Left ventricle myocardium inferior (tissue), 1 donor: ENCODE measurements around the gene PLAAT5. TPM values are rescaled to one million over a fixed set of nuclear protein-coding genes. Genes with fewer than 3 reads are reported as not detected.

Experiments used
- DNase-seq: peaks from one replicate; pipeline ENCODE4 v3.0.0-alpha.2; 2020
- H3K27ac ChIP-seq: fragments of 200-600 bp; replicated peaks from 2 replicates; pipeline ENCODE4 v1.8.0; 2021
- H3K27me3 ChIP-seq: fragments of 200-600 bp; 2 replicates; pipeline ENCODE4 v1.8.0; 2021; ENCODE audit warnings: low read depth
- H3K36me3 ChIP-seq: fragments of 200-600 bp; 2 replicates; pipeline ENCODE4 v1.8.0; 2021
- H3K4me1 ChIP-seq: fragments of 200-600 bp; 2 replicates; pipeline ENCODE4 v1.8.0; 2021
- H3K4me3 ChIP-seq: fragments of 200-600 bp; 2 replicates; pipeline ENCODE4 v1.8.0; 2021; ENCODE audit warnings: mild to moderate bottlenecking, moderate library complexity
- H3K9me3 ChIP-seq: fragments of 200-600 bp; replicated peaks from 2 replicates; pipeline ENCODE4 v1.8.0; 2021
- CTCF ChIP-seq: fragments of 200-600 bp; IDR thresholded peaks from 2 replicates; pipeline ENCODE4 v1.8.0; 2021; ENCODE audit warnings: antibody characterized with exemption, mild to moderate bottlenecking, borderline replicate concordance
- intact Hi-C: fragments of 100-400 bp; cut with micrococcal nuclease; formaldehyde crosslinking; loops from one replicate; pipeline ENCODE4 v1.11.0; 2022
- total RNA-seq: library from RNA; stranded (reverse); fragmentation: NEBNext Ultra II Directional; extraction: Animal tissue kit (Norgen Biotek cat#: 25700); gene quantifications from one replicate; pipeline ENCODE4 v1.2.1, GENCODE V29; 2021
- donor health status: DM: no; HTN: yes; CAD: no; lungs with severe emphysema.

The PLAAT5 gene
- total RNA-seq, 1 donor from 2014 or later, result 1.4 TPM

- H3K4me3 ChIP-seq, result no peak overlapping the region
- no peak overlapping the region for H3K27ac ChIP-seq
- H3K9me3 ChIP-seq, result peaks cover 10% of the 10 kb centered on the region
- no peaks in the 10 kb centered on the region for H3K36me3 ChIP-seq
- TF ChIP-seq CTCF, result no peak
- H3K27me3 ChIP-seq, result no peaks in the 10 kb centered on the region
- intact Hi-C loops, result no loop called here
- peak; percentile 64 for DNase-seq
- H3K4me1 ChIP-seq, result peaks cover 25% of the 10 kb centered on the region
Measured at GRCh38 chr11:63504933-63505586, 14.1 kb upstream of the PLAAT5 start.

GRCh38 chr11:63504054-63504453, 13.1 kb upstream of the PLAAT5 start:
- intact Hi-C loops, result no loop called here
- peaks cover 22% of the 10 kb centered on the region for H3K4me1 ChIP-seq
- no peak overlapping the region for H3K27ac ChIP-seq

GRCh38 chr11:63503492-63503891, 12.5 kb upstream of the PLAAT5 start:
- H3K36me3 ChIP-seq, result no peaks in the 10 kb centered on the region
- no peak for TF ChIP-seq CTCF
- peaks cover 7% of the 10 kb centered on the region for H3K27me3 ChIP-seq
- intact Hi-C loops, result no loop called here
- H3K4me1 ChIP-seq, result peaks cover 22% of the 10 kb centered on the region
- DNase-seq, result no peak
- no peak overlapping the region for H3K27ac ChIP-seq
- H3K4me3 ChIP-seq, result no peak overlapping the region
- peaks cover 20% of the 10 kb centered on the region for H3K9me3 ChIP-seq

More at GRCh38 chr11:63504054-63504453, 13.1 kb upstream of the PLAAT5 start:
- DNase-seq, result no peak
- Histone ChIP-seq H3K36me3 (no peaks in the 10 kb centered on the region), H3K9me3 (peaks cover 20% of the 10 kb centered on the region), H3K27me3 (peaks cover 2% of the 10 kb centered on the region), H3K4me3 (no peak overlapping the region)
- no peak for TF ChIP-seq CTCF

- Histone ChIP-seq H3K27me3 (peaks cover 12% of the 10 kb centered on the region), H3K27ac (no peak overlapping the region), H3K4me3 (no peak overlapping the region), H3K36me3 (no peaks in the 10 kb centered on the region), H3K4me1 (peaks cover 22% of the 10 kb centered on the region), H3K9me3 (peaks cover 20% of the 10 kb centered on the region)
- intact Hi-C loops, result no loop called here
- no peak for TF ChIP-seq CTCF
- DNase-seq, result no peak
Measured at GRCh38 chr11:63502252-63502820, 11.4 kb upstream of the PLAAT5 start.

- Histone ChIP-seq H3K4me1 (peaks cover 22% of the 10 kb centered on the region), H3K27me3 (peaks cover 14% of the 10 kb centered on the region), H3K36me3 (no peaks in the 10 kb centered on the region), H3K27ac (no peak overlapping the region), H3K4me3 (no peak overlapping the region), H3K9me3 (peaks cover 20% of the 10 kb centered on the region)
- intact Hi-C loops, result no loop called here
- TF ChIP-seq CTCF, result no peak
- no peak for DNase-seq
Measured at GRCh38 chr11:63501236-63501635, 10.3 kb upstream of the PLAAT5 start.
